Chondrocyte (in vitro differentiated cells): Measurements from ENCODE around the gene RNF121. TPM values are rescaled to one million over a fixed set of nuclear protein-coding genes. Genes with fewer than 3 reads are reported as not detected.

Experiments used
- DNase-seq: peaks from one replicate; pipeline ENCODE4 v3.0.0; 2021; ENCODE audit warnings: mixed read lengths, low spot score
- H3K27ac Mint-ChIP-seq: one replicate; pipeline ENCODE4 v1.8.0; 2021; ENCODE audit warnings: mild to moderate bottlenecking, moderate library complexity, mixed read lengths; ENCODE audit not compliant: unreplicated experiment
- H3K27me3 Mint-ChIP-seq: 2 replicates; pipeline ENCODE4 v1.8.0; 2021; ENCODE audit warnings: low read depth, mixed read lengths
- H3K36me3 Mint-ChIP-seq: 2 replicates; pipeline ENCODE4 v1.8.0; 2021; ENCODE audit warnings: low read depth, mixed read lengths
- H3K4me1 Mint-ChIP-seq: 2 replicates; pipeline ENCODE4 v1.8.0; 2021; ENCODE audit warnings: low read depth, mild to moderate bottlenecking, mixed read lengths
- H3K4me3 Mint-ChIP-seq: one replicate; pipeline ENCODE4 v1.8.0; 2021; ENCODE audit warnings: mild to moderate bottlenecking, moderate library complexity, mixed read lengths; ENCODE audit not compliant: unreplicated experiment
- H3K9me3 Mint-ChIP-seq: 2 replicates; pipeline ENCODE4 v1.8.0; 2021; ENCODE audit warnings: low read depth, mixed read lengths
- total RNA-seq: library from RNA; stranded (reverse); gene quantifications from 3 replicates; pipeline ENCODE4 v1.2.1, GENCODE V29; 2021
- TF ChIP-seq, protein P1 (sequence below): fragments of 200-600 bp; sonication (generic); IDR thresholded peaks from 2 replicates; pipeline ENCODE4 v1.5.0; 2021; ENCODE audit warnings: antibody characterized with exemption, mild to moderate bottlenecking, moderate library complexity

Gene RNF121
- total RNA-seq, 1 donor from 2014 or later: 64.2 TPM

DNA sequence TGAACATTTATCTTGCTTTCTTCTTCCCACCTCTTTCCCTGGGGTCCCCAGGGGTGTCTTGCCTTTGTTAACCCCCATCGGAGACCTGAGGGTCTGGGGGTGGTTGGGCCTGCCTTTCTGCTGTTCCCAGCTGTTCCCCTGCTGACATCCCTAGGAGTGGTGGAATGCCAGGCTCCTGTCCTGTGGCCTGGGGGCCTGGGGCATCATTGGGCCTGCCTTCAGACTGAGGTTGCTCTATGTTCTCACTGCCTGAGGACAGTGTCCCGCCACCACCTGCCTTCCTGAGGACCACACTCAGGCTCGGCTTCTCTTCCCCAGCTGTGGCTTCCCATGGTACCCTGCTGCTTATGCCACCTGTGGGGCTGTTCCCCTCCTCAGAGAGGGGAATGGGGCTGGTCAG, 68.7 kb downstream of the RNF121 start:
- Mint-ChIP-seq H3K27me3 (no peaks in the 10 kb centered on the region), H3K27ac (no peak overlapping the region), H3K36me3 (peaks cover 20% of the 10 kb centered on the region), H3K4me1 (peaks cover 26% of the 10 kb centered on the region), H3K4me3 (no peak overlapping the region), H3K9me3 (peaks cover 4% of the 10 kb centered on the region)
- no peak for DNase-seq
- TF ChIP-seq, protein P1, sequence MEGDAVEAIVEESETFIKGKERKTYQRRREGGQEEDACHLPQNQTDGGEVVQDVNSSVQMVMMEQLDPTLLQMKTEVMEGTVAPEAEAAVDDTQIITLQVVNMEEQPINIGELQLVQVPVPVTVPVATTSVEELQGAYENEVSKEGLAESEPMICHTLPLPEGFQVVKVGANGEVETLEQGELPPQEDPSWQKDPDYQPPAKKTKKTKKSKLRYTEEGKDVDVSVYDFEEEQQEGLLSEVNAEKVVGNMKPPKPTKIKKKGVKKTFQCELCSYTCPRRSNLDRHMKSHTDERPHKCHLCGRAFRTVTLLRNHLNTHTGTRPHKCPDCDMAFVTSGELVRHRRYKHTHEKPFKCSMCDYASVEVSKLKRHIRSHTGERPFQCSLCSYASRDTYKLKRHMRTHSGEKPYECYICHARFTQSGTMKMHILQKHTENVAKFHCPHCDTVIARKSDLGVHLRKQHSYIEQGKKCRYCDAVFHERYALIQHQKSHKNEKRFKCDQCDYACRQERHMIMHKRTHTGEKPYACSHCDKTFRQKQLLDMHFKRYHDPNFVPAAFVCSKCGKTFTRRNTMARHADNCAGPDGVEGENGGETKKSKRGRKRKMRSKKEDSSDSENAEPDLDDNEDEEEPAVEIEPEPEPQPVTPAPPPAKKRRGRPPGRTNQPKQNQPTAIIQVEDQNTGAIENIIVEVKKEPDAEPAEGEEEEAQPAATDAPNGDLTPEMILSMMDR: no peak

GRCh38 chr11:71998061-71998460, 69.2 kb downstream of the RNF121 start:
- no peak overlapping the region for H3K4me3 Mint-ChIP-seq

GRCh38 chr11:71998649-71999310, 69.9 kb downstream of the RNF121 start, which contains the start of gene IL18BP:
TSS of gene IL18BP (plus strand) at chr11:71998909. CDS start at chr11:71999985, 1,076 bp downstream.
- Mint-ChIP-seq H3K9me3 (no peaks in the 10 kb centered on the region), H3K4me1 (peaks cover 29% of the 10 kb centered on the region), H3K27ac (peak within 1 kb of the TSS; percentile 81), H3K4me3 (no peak within 1 kb of the TSS), H3K36me3 (peaks cover 21% of the 10 kb centered on the region), H3K27me3 (no peaks in the 10 kb centered on the region)
- no peak for DNase-seq
- TF ChIP-seq, protein P1: no peak

More at GRCh38 chr11:71998061-71998460, 69.2 kb downstream of the RNF121 start:
- H3K27me3 Mint-ChIP-seq: no peaks in the 10 kb centered on the region
- TF ChIP-seq, protein P1: no peak
- no peak for DNase-seq
- peaks cover 3% of the 10 kb centered on the region for H3K9me3 Mint-ChIP-seq
- no peak overlapping the region for H3K27ac Mint-ChIP-seq
- peaks cover 29% of the 10 kb centered on the region for H3K4me1 Mint-ChIP-seq
- peaks cover 20% of the 10 kb centered on the region for H3K36me3 Mint-ChIP-seq

DNA sequence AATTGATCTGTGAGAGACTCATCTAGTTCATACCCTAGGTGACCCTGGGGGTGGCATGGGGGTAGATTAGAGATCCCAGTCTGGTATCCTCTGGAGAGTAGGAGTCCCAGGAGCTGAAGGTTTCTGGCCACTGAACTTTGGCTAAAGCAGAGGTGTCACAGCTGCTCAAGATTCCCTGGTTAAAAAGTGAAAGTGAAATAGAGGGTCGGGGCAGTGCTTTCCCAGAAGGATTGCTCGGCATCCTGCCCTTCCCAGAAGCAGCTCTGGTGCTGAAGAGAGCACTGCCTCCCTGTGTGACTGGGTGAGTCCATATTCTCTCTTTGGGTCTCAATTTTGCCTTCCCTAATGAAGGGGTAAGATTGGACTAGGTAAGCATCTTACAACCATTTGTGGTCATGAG, 70.5 kb downstream of the RNF121 start:
- Mint-ChIP-seq H3K36me3 (peaks cover 25% of the 10 kb centered on the region), H3K4me1 (peaks cover 29% of the 10 kb centered on the region), H3K4me3 (no peak overlapping the region), H3K9me3 (no peaks in the 10 kb centered on the region), H3K27ac (peak overlapping the region; percentile 81), H3K27me3 (no peaks in the 10 kb centered on the region)
- TF ChIP-seq, protein P1: no peak
- DNase-seq: no peak

DNA sequence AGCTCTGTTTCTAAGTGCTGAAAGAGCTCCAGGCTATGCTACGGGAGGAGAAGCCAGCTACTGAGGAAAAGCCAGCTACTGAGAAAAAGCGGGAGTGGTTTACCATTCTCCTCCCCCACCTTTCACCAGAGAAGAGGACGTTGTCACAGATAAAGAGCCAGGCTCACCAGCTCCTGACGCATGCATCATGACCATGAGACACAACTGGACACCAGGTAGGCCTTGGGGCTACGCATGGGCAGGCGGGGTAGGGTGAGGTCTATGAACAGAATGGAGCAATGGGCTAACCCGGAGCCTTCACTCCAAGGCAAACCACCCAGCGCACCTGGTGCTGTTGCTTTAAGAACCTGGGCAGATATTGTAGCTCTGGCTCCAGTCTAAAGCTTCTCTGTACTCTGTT, 71.0 kb downstream of the RNF121 start:
- Mint-ChIP-seq H3K4me3 (no peak overlapping the region), H3K36me3 (peaks cover 24% of the 10 kb centered on the region), H3K27ac (peak overlapping the region; percentile 81), H3K9me3 (no peaks in the 10 kb centered on the region), H3K4me1 (peaks cover 29% of the 10 kb centered on the region), H3K27me3 (no peaks in the 10 kb centered on the region)
- no peak for DNase-seq
- TF ChIP-seq, protein P1: no peak
